Vagina (tissue), 2 donors: ENCODE measurements around the gene TXLNA. TPM values are rescaled to one million over a fixed set of nuclear protein-coding genes. Genes with fewer than 3 reads are reported as not detected.

ENCODE experiments used
- DNase-seq, 2 donors: peaks; one replicate each; pipeline ENCODE4 v3.0.0-alpha.2; 2017; ENCODE audit errors: extremely low spot score in 2 of 2
- H3K27ac ChIP-seq: fragments of 200-600 bp; sonication (generic); one replicate; pipeline ENCODE4 v1.5.1; 2019
- H3K27me3 ChIP-seq: fragments of 200-600 bp; sonication (generic); one replicate; pipeline ENCODE4 v1.5.1; 2019
- H3K36me3 ChIP-seq, 2 donors: fragments of 200-600 bp; sonication (generic); one replicate each; pipeline ENCODE4 v1.5.1; 2017 to 2019
- H3K4me1 ChIP-seq: fragments of 200-600 bp; sonication (generic); one replicate; pipeline ENCODE4 v1.5.1; 2019
- H3K4me3 ChIP-seq, 2 donors: fragments of 200-600 bp; sonication (generic); 1 replicate in 1 of 2; 2 replicates in 1 of 2; pipeline ENCODE4 v1.5.1; 2016 to 2019
- H3K9me3 ChIP-seq: fragments of 200-600 bp; sonication (generic); one replicate; pipeline ENCODE4 v1.5.1; 2019
- POLR2A ChIP-seq, 2 donors: fragments of 450-650 bp; IDR thresholded peaks; one replicate each; pipeline ENCODE4 v1.6.1; 2017; ENCODE audit warnings: antibody characterized with exemption in 2 of 2, mild to moderate bottlenecking in 2 of 2, moderate library complexity in 2 of 2
- POLR2AphosphoS5 ChIP-seq, 2 donors: sonication (generic); formaldehyde crosslinking; IDR thresholded peaks; one replicate each; pipeline ENCODE4 v1.9.0; 2017; ENCODE audit warnings: antibody characterized with exemption in 2 of 2, mild to moderate bottlenecking in 2 of 2, low read depth in 1 of 2; ENCODE audit not compliant: insufficient read depth in 1 of 2
- intact Hi-C: fragments of 100-400 bp; cut with DNase I; formaldehyde crosslinking; loops from one replicate; pipeline ENCODE4 v1.15.1; 2023
- total RNA-seq: library from RNA; depleted of rRNA; stranded (reverse); fragments of >200 nt; gene quantifications from one replicate; pipeline ENCODE4 v1.2.3, GENCODE V29; 2016
- TF ChIP-seq, protein P1 (sequence below), 3 experiments: fragments of 450-650 bp in 2 of 3; fragments of 200-600 bp in 1 of 3; sonication (generic) in 1 of 3; IDR thresholded peaks; one replicate each; pipeline ENCODE4 v1.5.1; 2017 to 2019; ENCODE audit warnings: antibody characterized with exemption in 3 of 3, mild to moderate bottlenecking in 2 of 3, moderate library complexity in 2 of 3

The TXLNA gene
- total RNA-seq, 1 donor from 2014 or later, result 45.7 TPM

DNA sequence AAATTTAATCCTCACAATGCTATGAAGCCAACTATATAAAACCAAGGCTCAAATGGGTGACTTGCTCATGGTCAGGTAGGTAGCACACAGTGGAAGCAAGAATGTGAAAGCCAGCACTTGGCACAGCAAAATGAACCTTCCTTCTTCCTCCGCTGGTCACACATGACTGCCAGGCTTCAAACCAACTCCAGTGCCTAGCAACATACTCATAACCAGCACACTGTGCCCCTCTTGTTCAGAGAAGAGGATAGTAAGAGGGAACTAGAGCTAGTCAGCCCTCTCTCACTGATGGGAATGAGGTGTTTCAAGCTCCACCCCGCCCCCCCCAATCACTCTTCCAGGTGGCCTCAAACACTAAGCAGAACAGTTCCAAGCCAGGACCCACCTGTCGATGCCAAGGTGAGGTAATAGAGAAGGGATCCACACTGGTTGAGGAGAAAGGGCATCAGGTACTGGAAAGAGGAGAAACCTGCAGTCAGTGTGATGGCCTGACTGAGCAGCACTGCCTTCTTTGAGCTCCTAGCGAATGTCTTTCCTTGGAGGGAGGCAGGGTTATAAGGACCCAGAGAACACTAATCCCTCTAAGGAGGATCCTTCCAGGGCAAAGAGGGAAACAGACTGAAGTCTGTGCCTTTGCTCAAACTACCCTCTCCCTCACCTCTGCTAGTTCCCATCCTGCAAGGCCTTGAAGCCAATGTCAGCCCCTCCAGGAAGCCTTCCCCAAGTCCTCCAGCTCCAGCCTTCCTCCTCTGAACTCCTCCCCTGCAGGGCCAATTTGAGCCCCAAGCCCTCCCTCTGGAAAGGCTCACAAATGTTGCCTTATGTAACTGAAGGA is 41.5 kb downstream of the TXLNA start:
- Histone ChIP-seq H3K36me3 (peaks cover 0 to 28% of the 10 kb centered on the region in 2 donors), H3K27me3 (no peaks in the 10 kb centered on the region), H3K27ac (peak overlapping the region; percentile 87), H3K9me3 (no peaks in the 10 kb centered on the region), H3K4me1 (peaks cover 28% of the 10 kb centered on the region), H3K4me3 (peak overlapping the region; percentile 92 to 95)
- TF ChIP-seq POLR2AphosphoS5 (IDR thresholded peaks at IDR 0.05; ENCODE audit: insufficient read depth in 1 of 2, low read depth in 1 of 2), result no peak
- TF ChIP-seq, protein P1, sequence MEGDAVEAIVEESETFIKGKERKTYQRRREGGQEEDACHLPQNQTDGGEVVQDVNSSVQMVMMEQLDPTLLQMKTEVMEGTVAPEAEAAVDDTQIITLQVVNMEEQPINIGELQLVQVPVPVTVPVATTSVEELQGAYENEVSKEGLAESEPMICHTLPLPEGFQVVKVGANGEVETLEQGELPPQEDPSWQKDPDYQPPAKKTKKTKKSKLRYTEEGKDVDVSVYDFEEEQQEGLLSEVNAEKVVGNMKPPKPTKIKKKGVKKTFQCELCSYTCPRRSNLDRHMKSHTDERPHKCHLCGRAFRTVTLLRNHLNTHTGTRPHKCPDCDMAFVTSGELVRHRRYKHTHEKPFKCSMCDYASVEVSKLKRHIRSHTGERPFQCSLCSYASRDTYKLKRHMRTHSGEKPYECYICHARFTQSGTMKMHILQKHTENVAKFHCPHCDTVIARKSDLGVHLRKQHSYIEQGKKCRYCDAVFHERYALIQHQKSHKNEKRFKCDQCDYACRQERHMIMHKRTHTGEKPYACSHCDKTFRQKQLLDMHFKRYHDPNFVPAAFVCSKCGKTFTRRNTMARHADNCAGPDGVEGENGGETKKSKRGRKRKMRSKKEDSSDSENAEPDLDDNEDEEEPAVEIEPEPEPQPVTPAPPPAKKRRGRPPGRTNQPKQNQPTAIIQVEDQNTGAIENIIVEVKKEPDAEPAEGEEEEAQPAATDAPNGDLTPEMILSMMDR (IDR thresholded peaks at IDR 0.05), result no peak
- TF ChIP-seq POLR2A (IDR thresholded peaks at IDR 0.05), result no peak
- intact Hi-C loops, result loop anchor here (10.0 kb wide), 1 partner anchor 174 kb away; the partner anchor contains the start of gene BSDC1
- no peak for DNase-seq

- TF ChIP-seq POLR2A (IDR thresholded peaks at IDR 0.05) (no peak), POLR2AphosphoS5 (IDR thresholded peaks at IDR 0.05; ENCODE audit: insufficient read depth in 1 of 2, low read depth in 1 of 2) (no peak)
- TF ChIP-seq, protein P1 (IDR thresholded peaks at IDR 0.05), result no peak
- H3K27me3 ChIP-seq, result no peaks in the 10 kb centered on the region
- H3K9me3 ChIP-seq, result no peaks in the 10 kb centered on the region
- DNase-seq, result no peak
- peaks cover 0 to 30% of the 10 kb centered on the region in 2 donors for H3K36me3 ChIP-seq
- peak overlapping the region; percentile 92 to 95 for H3K4me3 ChIP-seq
- H3K4me1 ChIP-seq, result peaks cover 28% of the 10 kb centered on the region
- peak overlapping the region; percentile 87 for H3K27ac ChIP-seq
- intact Hi-C loops, result loop anchor here (10.0 kb wide), 1 partner anchor 173 kb away; the partner anchor contains the start of gene BSDC1
Measured at GRCh38 chr1:32221581-32221979, 42.1 kb downstream of the TXLNA start.

- TF ChIP-seq, protein P1 (IDR thresholded peaks at IDR 0.05), result no peak
- TF ChIP-seq POLR2AphosphoS5 (IDR thresholded peaks at IDR 0.05; ENCODE audit: insufficient read depth in 1 of 2, low read depth in 1 of 2) (peak; percentile 95), POLR2A (IDR thresholded peaks at IDR 0.05) (peak in 1 of 2 donors; percentile 71)
- intact Hi-C loops, result loop anchor here (10.0 kb wide), 1 partner anchor 173 kb away; the partner anchor contains the start of gene BSDC1
- Histone ChIP-seq H3K4me3 (peak within 1 kb of the TSS; percentile 92 to 95), H3K4me1 (peaks cover 28% of the 10 kb centered on the region), H3K27me3 (no peaks in the 10 kb centered on the region), H3K36me3 (peaks cover 0 to 31% of the 10 kb centered on the region in 2 donors), H3K27ac (peak within 1 kb of the TSS; percentile 87), H3K9me3 (no peaks in the 10 kb centered on the region)
- DNase-seq, result no peak
Measured at GRCh38 chr1:32221980-32222755, 42.7 kb downstream of the TXLNA start, which contains the start of the genes EIF3I and TMEM234. Gene EIF3I (plus strand): TSS chr1:32222407. CDS start chr1:32222442, 35 bp downstream. Gene TMEM234 (minus strand): TSS chr1:32222353. CDS start chr1:32222322, 31 bp downstream.

GRCh38 chr1:32223683-32224082 is 44.2 kb downstream of the TXLNA start:
- intact Hi-C loops, result loop anchor here (10.0 kb wide), 1 partner anchor 171 kb away; the partner anchor contains the start of gene BSDC1
- TF ChIP-seq, protein P1 (IDR thresholded peaks at IDR 0.05), result no peak
- no peak for TF ChIP-seq POLR2AphosphoS5 (IDR thresholded peaks at IDR 0.05; ENCODE audit: insufficient read depth in 1 of 2, low read depth in 1 of 2)
- TF ChIP-seq POLR2A (IDR thresholded peaks at IDR 0.05), result no peak
- peak overlapping the region; percentile 87 for H3K27ac ChIP-seq
- peaks cover 0 to 46% of the 10 kb centered on the region in 2 donors for H3K36me3 ChIP-seq
- H3K27me3 ChIP-seq, result no peaks in the 10 kb centered on the region
- H3K9me3 ChIP-seq, result no peaks in the 10 kb centered on the region
- H3K4me1 ChIP-seq, result peaks cover 28% of the 10 kb centered on the region
- no peak for DNase-seq
- peak overlapping the region in 1 of 2 donors; percentile 95 for H3K4me3 ChIP-seq
